ENCODE measurements around the gene NHP2. TPM values are rescaled to one million over a fixed set of nuclear protein-coding genes. Genes with fewer than 3 reads are reported as not detected.

The NHP2 gene
- total and polyA plus RNA-seq, 10 of the 15 experiments (the other 5 are each of a cell fraction or from before 2014, with no cell fraction given): 39.2 to 513 (median 198) TPM

- no peak for TF ChIP-seq ZBTB4 (CRISPR knock-in tag; IDR thresholded peaks at IDR 0.05)
- TF ChIP-seq SREBF2 (IDR thresholded peaks at IDR 0.05; ENCODE audit: low read length): no peak
- peak; percentile 56; the same call in 1 of the 2 replicates for TF ChIP-seq HDGF (IDR thresholded peaks at IDR 0.05)
- TF ChIP-seq NBN (IDR thresholded peaks at IDR 0.05): no peak
- TF ChIP-seq TBL1XR1 (IDR thresholded peaks at IDR 0.05; ENCODE audit: low read depth, low read length): no peak
- TF ChIP-seq ZNF207 (IDR thresholded peaks at IDR 0.05; ENCODE audit: borderline replicate concordance): 0 out of 2 replicates have a peak, but pooled peaks have one; percentile 48
- TF ChIP-seq PAX5 (IDR thresholded peaks at IDR 0.05; ENCODE audit: borderline replicate concordance, low read depth, low read length): peak; percentile 92
- TF ChIP-seq BACH1 (IDR thresholded peaks at IDR 0.05; ENCODE audit: borderline replicate concordance): peak; percentile 50; the same call in 1 of the 2 replicates
- no peak for TF ChIP-seq ZNF384 (IDR thresholded peaks at IDR 0.05; ENCODE audit: borderline replicate concordance, low read depth, low read length)
- no peak for TF ChIP-seq ZBTB33 (IDR thresholded peaks at IDR 0.05)
- no peak for TF ChIP-seq POLR2AphosphoS2 (IDR thresholded peaks at IDR 0.05; ENCODE audit: low read depth, low read length)
- peak; percentile 81; the same call in 1 of the 2 replicates for TF ChIP-seq RB1 (IDR thresholded peaks at IDR 0.05; ENCODE audit: borderline replicate concordance)
- no peak for TF ChIP-seq DPF2 (IDR thresholded peaks at IDR 0.05)
- no peak for TF ChIP-seq NKRF (conservative IDR thresholded peaks at IDR 0.05)
- peak; percentile 58 for TF ChIP-seq SP1 (IDR thresholded peaks at IDR 0.05; ENCODE audit: low read depth, low read length)
- no peak for TF ChIP-seq MTA2 (IDR thresholded peaks at IDR 0.05; ENCODE audit: low read depth)
- TF ChIP-seq PKNOX1 (IDR thresholded peaks at IDR 0.05): peak; percentile 65; the same call in 1 of the 2 replicates
- TF ChIP-seq PAX8 (IDR thresholded peaks at IDR 0.05): no peak
- TF ChIP-seq CTCF (IDR thresholded peaks at IDR 0.05 in 2 of 3, conservative IDR thresholded peaks at IDR 0.05 in 1 of 3; ENCODE audit: control insufficient read depth in 2 of 3, extremely low read depth in 1 of 3, insufficient read depth in 1 of 3, low read depth in 3 of 3, low read length in 3 of 3): peak; percentile 99 to 100 (median 99); a peak in 5 of 6 replicates
Measured at GRCh38 chr5:178163772-178164735, 10.4 kb upstream of the NHP2 start (continued).
